ENCODE data around the gene TNFRSF14.

DNA sequence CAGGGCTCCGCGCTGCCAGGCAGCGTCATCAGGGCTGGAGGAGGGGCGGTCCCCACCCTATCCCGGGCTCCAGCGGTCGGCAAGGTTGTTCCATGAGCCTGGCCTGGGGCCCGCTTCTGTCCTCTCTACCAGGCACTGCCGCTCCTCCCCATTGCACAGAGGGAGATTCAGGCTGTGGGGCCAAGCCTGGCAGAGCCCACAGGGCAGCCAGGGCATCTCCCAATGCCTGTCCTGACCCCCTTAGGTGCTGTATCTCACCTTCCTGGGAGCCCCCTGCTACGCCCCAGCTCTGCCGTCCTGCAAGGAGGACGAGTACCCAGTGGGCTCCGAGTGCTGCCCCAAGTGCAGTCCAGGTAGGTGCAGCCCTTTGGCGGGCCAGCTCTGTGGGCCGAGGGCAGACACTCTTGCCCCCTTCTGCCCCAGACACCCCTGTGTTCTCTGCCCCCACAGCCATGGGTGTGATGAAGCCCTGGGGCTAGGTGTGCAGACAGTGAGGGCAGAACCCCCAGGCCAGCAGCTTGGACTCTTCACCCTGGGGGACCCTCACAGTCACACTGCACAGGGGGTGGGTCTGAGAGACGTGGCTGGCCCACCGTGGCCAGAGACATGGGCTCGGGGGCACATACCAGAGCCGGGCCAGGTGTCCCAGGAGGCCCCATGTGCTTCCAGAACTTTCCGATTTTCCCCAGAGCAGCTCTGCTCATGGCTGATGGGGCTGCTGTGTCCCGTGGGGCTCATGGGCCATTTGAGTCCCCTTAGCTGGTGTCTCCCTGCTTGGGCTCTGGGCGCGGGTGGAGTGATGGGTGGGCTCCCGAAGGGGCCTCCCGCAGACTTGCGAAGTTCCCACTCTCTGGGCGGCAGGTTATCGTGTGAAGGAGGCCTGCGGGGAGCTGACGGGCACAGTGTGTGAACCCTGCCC lies 1.6 kb downstream of the TNFRSF14 start:
- no peak for TF ChIP-seq U2AF2 (optimal IDR thresholded peaks at IDR 0.05; ENCODE audit: low read depth, low read length)
- no peak for TF ChIP-seq MCM7 (IDR thresholded peaks at IDR 0.05)
- no peak for TF ChIP-seq ZNF274 (IDR thresholded peaks at IDR 0.05; ENCODE audit: borderline replicate concordance, low read depth, low read length)
- no peak for TF ChIP-seq EZH2 (IDR thresholded peaks at IDR 0.05; ENCODE audit: borderline replicate concordance, low read depth, low read length)
